H1 (cell line): ENCODE results near the gene POU3F2. TPM values are rescaled to one million over a fixed set of nuclear protein-coding genes. Genes with fewer than 3 reads are reported as not detected.
A peak's percentile ranks its signal among the peaks of the same experiment; 100 is the strongest.

ENCODE experiments used
- CTCF ChIA-PET: fragments of 300-600 bp; sonication (Branson Sonifier 250); formaldehyde crosslinking; loops from one replicate; lab custom pipeline; 2021; ENCODE audit not compliant: partially characterized antibody; lab: Charles Lee
- POLR2A ChIA-PET: fragments of 300-600 bp; sonication (Branson Sonifier 250); formaldehyde crosslinking; loops from one replicate; lab custom pipeline; 2021; ENCODE audit warnings: inconsistent platforms; ENCODE audit not compliant: partially characterized antibody; lab: Charles Lee
- DNase-seq, 2 experiments: peaks; one replicate each; pipeline versions ENCODE4 v3.0.0 to v3.0.0-alpha.2; 2010 to 2022; ENCODE audit warnings: low spot score in 2 of 2, low read depth in 1 of 2, mixed read lengths in 1 of 2
- FAIRE-seq: peaks from 2 replicates; lab custom pipeline; 2011; peaks lifted over from hg19 to GRCh38; lab: Jason Lieb, UNC
- H2AFZ ChIP-seq: 2 replicates; pipeline ENCODE4 v1.8.1; 2012; ENCODE audit warnings: low read length, inconsistent platforms
- H2AK5ac ChIP-seq: 2 replicates; pipeline ENCODE4 v1.6.1; 2013; ENCODE audit warnings: low read depth, low read length
- H2BK120ac ChIP-seq: replicated peaks from 2 replicates; pipeline ENCODE3; 2013; ENCODE audit warnings: low read depth, low read length, inconsistent platforms
- H2BK12ac ChIP-seq: 2 replicates; pipeline ENCODE4 v1.6.1; 2013; ENCODE audit warnings: low read depth, low read length
- H2BK15ac ChIP-seq: 2 replicates; pipeline ENCODE4 v1.6.1; 2013; ENCODE audit warnings: low read length
- H2BK20ac ChIP-seq: 2 replicates; pipeline ENCODE4 v1.6.1; 2013; ENCODE audit warnings: low read length
- H2BK5ac ChIP-seq: 2 replicates; pipeline ENCODE4 v1.6.1; 2013; ENCODE audit warnings: low read depth, low read length
- H3K14ac ChIP-seq: 2 replicates; pipeline ENCODE4 v1.6.1; 2013; ENCODE audit warnings: inconsistent platforms; ENCODE audit not compliant: insufficient read length
- H3K18ac ChIP-seq: 2 replicates; pipeline ENCODE4 v1.6.1; 2013; ENCODE audit warnings: low read length; ENCODE audit errors: extremely low read depth
- H3K23ac ChIP-seq: 2 replicates; pipeline ENCODE4 v1.6.1; 2013; ENCODE audit warnings: inconsistent platforms; ENCODE audit not compliant: insufficient read length
- H3K23me2 ChIP-seq: 2 replicates; pipeline ENCODE4 v1.6.1; 2013; ENCODE audit warnings: low read depth, low read length
- H3K27ac ChIP-seq: 2 replicates; pipeline ENCODE4 v1.6.1; 2011; ENCODE audit warnings: low read depth, low read length, inconsistent platforms
- H3K27me3 ChIP-seq, 4 experiments: replicated peaks in 1 of 4; 1 replicate in 1 of 4; 2 replicates in 3 of 4; pipeline versions ENCODE4 v1.6.1 to v1.8.1; 2011 to 2013; ENCODE audit warnings: low read length in 3 of 4, mild to moderate bottlenecking in 3 of 4, inconsistent platforms in 2 of 4, mixed read lengths in 2 of 4, moderate library complexity in 1 of 4; ENCODE audit not compliant: control insufficient read depth in 3 of 4, insufficient read depth in 3 of 4; ENCODE audit errors: extremely low read depth in 1 of 4
- H3K36me3 ChIP-seq, 4 experiments: 2 replicates each; pipeline versions ENCODE4 v1.6.1 to v1.8.1; 2011 to 2013; ENCODE audit warnings: mild to moderate bottlenecking in 4 of 4, low read length in 3 of 4, moderate library complexity in 2 of 4, control low read depth in 1 of 4, inconsistent platforms in 1 of 4; ENCODE audit not compliant: insufficient read depth in 4 of 4, control insufficient read depth in 2 of 4
- H3K4ac ChIP-seq: replicated peaks from 2 replicates; pipeline ENCODE3; 2013; ENCODE audit warnings: low read length, low read depth, mixed read lengths, inconsistent platforms; ENCODE audit not compliant: insufficient read length
- H3K4me1 ChIP-seq, 4 experiments: replicated peaks in 1 of 4; 1 replicate in 1 of 4; 2 replicates in 3 of 4; pipeline versions ENCODE4 v1.6.1 to v1.8.1; 2011 to 2013; ENCODE audit warnings: low read length in 3 of 4, inconsistent platforms in 2 of 4, mixed read lengths in 1 of 4; ENCODE audit not compliant: insufficient read depth in 4 of 4, control insufficient read depth in 3 of 4
- H3K4me2 ChIP-seq, 2 experiments: 2 replicates each; pipeline versions ENCODE4 v1.6.1 to v1.8.1; 2011 to 2013; ENCODE audit warnings: low read depth in 2 of 2, low read length in 2 of 2, control low read depth in 1 of 2, inconsistent platforms in 1 of 2, mild to moderate bottlenecking in 1 of 2; ENCODE audit not compliant: insufficient read depth in 1 of 2
- H3K4me3 ChIP-seq, 4 experiments: fragments of 200-600, 300-600 bp in 1 of 4; sonication (generic), shearing (Covaris generic), sonication (Bioruptor Twin) in 1 of 4; 2 replicates each; pipeline versions ENCODE4 v1.5.1 to v1.8.1; 2011 to 2016; ENCODE audit warnings: low read length in 4 of 4, low read depth in 3 of 4, control low read depth in 2 of 4, inconsistent platforms in 2 of 4, mild to moderate bottlenecking in 2 of 4, mixed read lengths in 1 of 4, moderate library complexity in 1 of 4; ENCODE audit not compliant: insufficient read depth in 2 of 4; ENCODE audit errors: extremely low read depth in 1 of 4
- H3K56ac ChIP-seq: replicated peaks from 2 replicates; pipeline ENCODE3; 2013; ENCODE audit warnings: low read depth, mild to moderate bottlenecking, mixed read lengths, low read length, inconsistent platforms; ENCODE audit not compliant: insufficient read length
- H3K79me1 ChIP-seq: 2 replicates; pipeline ENCODE4 v1.6.1; 2013; ENCODE audit warnings: low read depth, low read length, control low read depth
- H3K79me2 ChIP-seq, 2 experiments: 2 replicates each; pipeline versions ENCODE4 v1.6.1 to v1.8.1; 2012 to 2013; ENCODE audit warnings: low read length in 2 of 2, mild to moderate bottlenecking in 2 of 2, inconsistent platforms in 1 of 2; ENCODE audit not compliant: insufficient read depth in 2 of 2, control insufficient read depth in 1 of 2
- H3K9ac ChIP-seq, 4 experiments: replicated peaks in 1 of 4; 1 replicate in 1 of 4; 2 replicates in 3 of 4; pipeline versions ENCODE4 v1.6.1 to v1.8.1; 2011 to 2013; ENCODE audit warnings: low read depth in 3 of 4, low read length in 3 of 4, control low read depth in 2 of 4, mild to moderate bottlenecking in 2 of 4, moderate library complexity in 2 of 4, inconsistent platforms in 1 of 4; ENCODE audit errors: extremely low read depth in 1 of 4
- H3K9me3 ChIP-seq, 2 experiments: 2 replicates each; pipeline versions ENCODE4 v1.6.1 to v1.8.1; 2012 to 2013; ENCODE audit warnings: mild to moderate bottlenecking in 2 of 2, moderate library complexity in 2 of 2, control low read depth in 1 of 2, inconsistent platforms in 1 of 2, low read depth in 1 of 2, low read length in 1 of 2, mixed read lengths in 1 of 2; ENCODE audit not compliant: insufficient read depth in 2 of 2
- H4K20me1 ChIP-seq, 2 experiments: replicated peaks in 1 of 2; 2 replicates each; pipeline versions ENCODE3 to v1.8.1; 2011 to 2013; ENCODE audit warnings: inconsistent platforms in 2 of 2, low read length in 2 of 2, mild to moderate bottlenecking in 1 of 2; ENCODE audit not compliant: insufficient read depth in 2 of 2, control insufficient read depth in 1 of 2
- H4K5ac ChIP-seq: 2 replicates; pipeline ENCODE4 v1.6.1; 2013; ENCODE audit warnings: low read length, low read depth, mixed read lengths, inconsistent platforms; ENCODE audit not compliant: insufficient read length
- H4K8ac ChIP-seq: 2 replicates; pipeline ENCODE4 v1.8.0; 2013; ENCODE audit warnings: mild to moderate bottlenecking, moderate library complexity, low read length, inconsistent platforms; ENCODE audit not compliant: insufficient read depth; ENCODE audit errors: extremely low read depth
- H4K91ac ChIP-seq: replicated peaks from 2 replicates; pipeline ENCODE3; 2013; ENCODE audit warnings: low read length, mixed read lengths, inconsistent platforms; ENCODE audit not compliant: insufficient read length
- GTF2F1 ChIP-seq: IDR thresholded peaks from 2 replicates; pipeline ENCODE4 v1.6.1; 2012; ENCODE audit warnings: low read depth, low read length, improper control_type of control experiment, borderline replicate concordance
- KDM4A ChIP-seq: IDR thresholded peaks from one replicate; pipeline ENCODE4 v1.7.1; 2012; ENCODE audit warnings: low read depth, mild to moderate bottlenecking, moderate library complexity, low read length, inconsistent platforms; ENCODE audit not compliant: severe bottlenecking
- MAFK ChIP-seq: IDR thresholded peaks from 2 replicates; pipeline ENCODE4 v1.6.1; 2012; ENCODE audit warnings: low read depth, mild to moderate bottlenecking, improper control_type of control experiment, low read length
- SIX5 ChIP-seq: IDR thresholded peaks from 2 replicates; pipeline ENCODE4 v1.6.1; 2011; ENCODE audit warnings: mild to moderate bottlenecking, low read depth, low read length
- YY1 ChIP-seq: IDR thresholded peaks from 2 replicates; pipeline ENCODE4 v1.6.1; 2011; ENCODE audit warnings: low read depth, mild to moderate bottlenecking, low read length
- WGBS, 2 experiments: shearing (Covaris generic) in 1 of 2; methylation state at CpG; one replicate each; pipeline versions ENCODE4 v1.1.6 to v1.1.7; 2013 to 2015; ENCODE audit warnings: low lambda C conversion rate in 2 of 2, mixed read lengths in 2 of 2, inconsistent platforms in 1 of 2, low coverage in 1 of 2, missing lambda C conversion rate in 1 of 2; ENCODE audit not compliant: insufficient replicate concordance in 2 of 2, insufficient coverage in 1 of 2, insufficient read length in 1 of 2; ENCODE audit errors: extremely low coverage in 1 of 2, missing lambda C conversion rate in 1 of 2; 5-methylcytosine and 5-hydroxymethylcytosine counted together
- polyA plus RNA-seq, 7 experiments: library from polyadenylated mRNA; depleted of rRNA in 3 of 7; stranded (reverse) in 5 of 7; unstranded in 2 of 7; fragments of >200 nt in 5 of 7; fragments of 200-250 nt in 2 of 7; gene quantifications; 1 replicate in 5 of 7; 2 replicates in 1 of 7; 4 replicates in 1 of 7; pipeline versions ENCODE4 v1.2.1 to v1.2.3, GENCODE V29; 2011 to 2013; ENCODE audit warnings: missing spikeins in 2 of 7, mixed read lengths in 2 of 7
- total RNA-seq: library from RNA; stranded (reverse); fragmentation: NEBNext Ultra II Directional; extraction: Animal tissue kit (Norgen Biotek cat#: 25700); gene quantifications from 2 replicates; pipeline ENCODE4 v1.2.1, GENCODE V29; 2021

POU3F2 gene
- total and polyA plus RNA-seq, 2 of the 8 experiments (the other 6 are each of a cell fraction or from before 2014, with no cell fraction given): 0.09 to 0.35 TPM

- H2AFZ ChIP-seq: peak overlapping the region; percentile 89; the same call in 1 of the 2 replicates
- H4K8ac ChIP-seq: no peak overlapping the region
- no peak overlapping the region for H3K4me3 ChIP-seq
- no peak overlapping the region for H2BK15ac ChIP-seq
- ChIA-PET POLR2A (interaction anchor here (0.6 kb wide), 1 partner anchor 1934 kb away, joined by 3 read pairs; no protein-coding TSS in a partner anchor), CTCF (interaction anchor here (1.2 kb wide), 1 partner anchor 319 kb away, joined by 5 read pairs; no protein-coding TSS in a partner anchor)
- no peak overlapping the region for H4K5ac ChIP-seq
- no peak overlapping the region for H2BK120ac ChIP-seq
- H3K23ac ChIP-seq: no peak overlapping the region
- H3K27me3 ChIP-seq: no peaks in the 10 kb centered on the region
- no peak overlapping the region for H2AK5ac ChIP-seq
- no peak overlapping the region for H3K27ac ChIP-seq
- H3K9ac ChIP-seq: no peak overlapping the region
- no peak overlapping the region for H3K4me2 ChIP-seq
- no peaks in the 10 kb centered on the region for H3K79me2 ChIP-seq
- no peak overlapping the region for H3K4ac ChIP-seq
- FAIRE-seq (no peak), DNase-seq (no peak)
- H2BK12ac ChIP-seq: no peak overlapping the region
- no peaks in the 10 kb centered on the region for H3K9me3 ChIP-seq
- no peak overlapping the region for H4K91ac ChIP-seq
- H3K23me2 ChIP-seq: no peaks in the 10 kb centered on the region; the same call in 1 of the 2 replicates
- TF ChIP-seq SIX5 (peak; percentile 42; the same call in 1 of the 2 replicates), KDM4A (no peak), YY1 (peak; percentile 82), GTF2F1 (no peak), MAFK (no peak)
- no peak overlapping the region for H3K56ac ChIP-seq
- H3K36me3 ChIP-seq: no peaks in the 10 kb centered on the region
- no peaks in the 10 kb centered on the region for H3K79me1 ChIP-seq
- 87% methylated on average over 3 of the region's 3 CpGs; no CpG with 5 or more reads in 1 of the 2 experiments for WGBS, 2 experiments
- no peak overlapping the region for H2BK5ac ChIP-seq
- H4K20me1 ChIP-seq: no peaks in the 10 kb centered on the region
- H3K14ac ChIP-seq: no peak overlapping the region
- no peaks in the 10 kb centered on the region for H3K4me1 ChIP-seq
- no peak overlapping the region for H3K18ac ChIP-seq
- H2BK20ac ChIP-seq: no peak overlapping the region
Measured at GRCh38 chr6:98800866-98801265, 33.5 kb upstream of the POU3F2 start.
